ENCODE results near the gene WDR19.

The WDR19 gene

DNA sequence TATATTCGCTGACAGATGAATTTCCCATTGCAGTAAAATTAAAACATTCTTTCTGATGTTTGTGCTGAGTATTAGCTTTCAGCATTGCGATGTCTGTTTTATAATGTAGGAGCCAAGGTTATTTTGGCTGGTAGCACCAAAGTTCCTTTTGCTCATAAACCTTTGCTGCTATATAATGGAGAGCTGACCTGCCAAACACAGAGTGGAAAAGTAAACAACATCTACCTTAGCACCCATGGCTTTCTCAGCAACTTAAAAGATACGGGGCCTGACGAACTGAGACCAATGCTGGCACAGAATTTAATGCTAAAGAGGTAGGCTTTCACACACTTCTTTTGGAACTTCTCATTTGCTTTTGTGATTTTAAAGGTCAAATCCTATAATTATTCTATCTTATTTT lies 46.0 kb downstream of the WDR19 start:
- Histone ChIP-seq H3K27ac (ENCODE audit: low read depth, low read length) (no peak overlapping the region), H3K27me3 (ENCODE audit: control insufficient read depth in 5 of 5, insufficient read depth in 4 of 5, low read length in 5 of 5) (no peaks in the 10 kb centered on the region), H3K9ac (ENCODE audit: low read length in 5 of 5) (no peak overlapping the region), H3K36me3 (ENCODE audit: control insufficient read depth in 5 of 5, insufficient read depth in 5 of 5, low read length in 5 of 5) (peaks cover 16 to 37% (median 32%) of the 10 kb centered on the region in 5 donors), H3K4me1 (ENCODE audit: control insufficient read depth in 5 of 5, insufficient read depth in 5 of 5, low read length in 5 of 5) (no peaks in the 10 kb centered on the region), H3K4me3 (ENCODE audit: low read depth in 1 of 5, low read length in 5 of 5) (no peak overlapping the region), H3K9me3 (ENCODE audit: control insufficient read depth in 5 of 5, low read length in 5 of 5) (no peaks in the 10 kb centered on the region)

DNA sequence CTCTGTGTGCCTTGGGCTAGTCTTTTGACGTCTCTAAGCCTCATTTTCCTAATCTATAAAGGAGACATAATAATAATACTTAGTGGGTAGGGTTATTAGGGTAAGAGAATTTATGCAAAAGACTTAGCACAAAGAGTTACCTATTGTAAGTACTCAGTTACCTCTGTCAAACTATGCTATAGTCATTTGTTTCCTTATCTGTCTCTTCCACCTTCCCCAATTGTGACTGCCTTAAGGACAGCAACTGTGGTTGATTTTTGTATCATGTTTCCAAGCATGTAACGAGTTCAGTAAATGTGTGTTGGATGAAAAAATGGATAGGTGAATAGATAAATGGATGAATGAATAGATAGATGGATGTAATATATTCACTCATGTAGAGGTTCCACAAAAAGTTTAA lies 48.1 kb downstream of the WDR19 start:
- Histone ChIP-seq H3K27me3 (ENCODE audit: control insufficient read depth in 5 of 5, insufficient read depth in 4 of 5, low read length in 5 of 5) (no peaks in the 10 kb centered on the region), H3K4me3 (ENCODE audit: low read depth in 1 of 5, low read length in 5 of 5) (no peak overlapping the region), H3K36me3 (ENCODE audit: control insufficient read depth in 5 of 5, insufficient read depth in 5 of 5, low read length in 5 of 5) (peaks cover 15 to 41% (median 31%) of the 10 kb centered on the region in 5 donors), H3K27ac (ENCODE audit: low read depth, low read length) (no peak overlapping the region), H3K9ac (ENCODE audit: low read length in 5 of 5) (no peak overlapping the region), H3K9me3 (ENCODE audit: control insufficient read depth in 5 of 5, low read length in 5 of 5) (no peaks in the 10 kb centered on the region), H3K4me1 (ENCODE audit: control insufficient read depth in 5 of 5, insufficient read depth in 5 of 5, low read length in 5 of 5) (no peaks in the 10 kb centered on the region)

- H3K4me3 ChIP-seq (ENCODE audit: low read depth in 1 of 5, low read length in 5 of 5): no peak overlapping the region
- H3K36me3 ChIP-seq (ENCODE audit: control insufficient read depth in 5 of 5, insufficient read depth in 5 of 5, low read length in 5 of 5): peaks cover 13 to 43% (median 36%) of the 10 kb centered on the region in 5 donors
- no peaks in the 10 kb centered on the region for H3K27me3 ChIP-seq (ENCODE audit: control insufficient read depth in 5 of 5, insufficient read depth in 4 of 5, low read length in 5 of 5)
- no peak overlapping the region for H3K27ac ChIP-seq (ENCODE audit: low read depth, low read length)
- H3K9me3 ChIP-seq (ENCODE audit: control insufficient read depth in 5 of 5, low read length in 5 of 5): no peaks in the 10 kb centered on the region
- peaks cover 0 to 7% (median 3%) of the 10 kb centered on the region in 5 donors for H3K4me1 ChIP-seq (ENCODE audit: control insufficient read depth in 5 of 5, insufficient read depth in 5 of 5, low read length in 5 of 5)
- no peak overlapping the region for H3K9ac ChIP-seq (ENCODE audit: low read length in 5 of 5)
Observed at GRCh38 chr4:39231660-39232059, 49.3 kb downstream of the WDR19 start.

GRCh38 chr4:39232100-39232499 lies 49.8 kb downstream of the WDR19 start:
- no peak overlapping the region for H3K27ac ChIP-seq (ENCODE audit: low read depth, low read length)
- no peaks in the 10 kb centered on the region for H3K27me3 ChIP-seq (ENCODE audit: control insufficient read depth in 5 of 5, insufficient read depth in 4 of 5, low read length in 5 of 5)
- H3K9me3 ChIP-seq (ENCODE audit: control insufficient read depth in 5 of 5, low read length in 5 of 5): no peaks in the 10 kb centered on the region
- H3K36me3 ChIP-seq (ENCODE audit: control insufficient read depth in 5 of 5, insufficient read depth in 5 of 5, low read length in 5 of 5): peaks cover 13 to 43% (median 36%) of the 10 kb centered on the region in 5 donors
- no peak overlapping the region for H3K9ac ChIP-seq (ENCODE audit: low read length in 5 of 5)
- H3K4me1 ChIP-seq (ENCODE audit: control insufficient read depth in 5 of 5, insufficient read depth in 5 of 5, low read length in 5 of 5): peaks cover 0 to 9% (median 3%) of the 10 kb centered on the region in 5 donors
- no peak overlapping the region for H3K4me3 ChIP-seq (ENCODE audit: low read depth in 1 of 5, low read length in 5 of 5)

DNA sequence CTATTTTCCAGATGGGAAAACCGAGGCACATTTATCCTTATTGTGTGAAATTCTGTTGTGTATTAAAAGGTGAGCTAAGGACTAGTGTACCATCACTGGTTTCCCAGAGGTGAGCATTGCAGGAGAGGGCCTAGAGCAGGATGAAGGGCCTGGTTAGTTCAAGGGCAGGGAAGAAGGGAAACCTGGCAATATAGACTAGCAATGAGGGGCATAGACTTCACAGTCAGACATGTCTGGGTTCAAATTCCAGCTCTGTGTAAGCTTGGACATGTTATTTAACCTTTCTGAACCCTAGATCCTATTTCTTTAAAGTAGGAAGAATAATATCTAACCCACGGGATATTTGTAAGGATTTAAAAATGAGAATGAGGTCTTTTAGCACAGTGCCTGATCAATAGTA lies 50.8 kb downstream of the WDR19 start:
- H3K27ac ChIP-seq (ENCODE audit: low read depth, low read length): no peak overlapping the region
- peaks cover 20 to 47% (median 38%) of the 10 kb centered on the region in 5 donors for H3K36me3 ChIP-seq (ENCODE audit: control insufficient read depth in 5 of 5, insufficient read depth in 5 of 5, low read length in 5 of 5)
- H3K4me3 ChIP-seq (ENCODE audit: low read depth in 1 of 5, low read length in 5 of 5): no peak overlapping the region
- no peaks in the 10 kb centered on the region for H3K27me3 ChIP-seq (ENCODE audit: control insufficient read depth in 5 of 5, insufficient read depth in 4 of 5, low read length in 5 of 5)
- no peak overlapping the region for H3K9ac ChIP-seq (ENCODE audit: low read length in 5 of 5)
- H3K4me1 ChIP-seq (ENCODE audit: control insufficient read depth in 5 of 5, insufficient read depth in 5 of 5, low read length in 5 of 5): peaks cover 0 to 9% (median 3%) of the 10 kb centered on the region in 5 donors
- no peaks in the 10 kb centered on the region for H3K9me3 ChIP-seq (ENCODE audit: control insufficient read depth in 5 of 5, low read length in 5 of 5)

- H3K27ac ChIP-seq (ENCODE audit: low read depth, low read length): no peak overlapping the region
- no peak overlapping the region for H3K4me3 ChIP-seq (ENCODE audit: low read depth in 1 of 5, low read length in 5 of 5)
- no peaks in the 10 kb centered on the region for H3K9me3 ChIP-seq (ENCODE audit: control insufficient read depth in 5 of 5, low read length in 5 of 5)
- peaks cover 20 to 44% (median 31%) of the 10 kb centered on the region in 5 donors for H3K36me3 ChIP-seq (ENCODE audit: control insufficient read depth in 5 of 5, insufficient read depth in 5 of 5, low read length in 5 of 5)
- no peak overlapping the region for H3K9ac ChIP-seq (ENCODE audit: low read length in 5 of 5)
- no peaks in the 10 kb centered on the region for H3K27me3 ChIP-seq (ENCODE audit: control insufficient read depth in 5 of 5, insufficient read depth in 4 of 5, low read length in 5 of 5)
- peaks cover 0 to 9% (median 3%) of the 10 kb centered on the region in 5 donors for H3K4me1 ChIP-seq (ENCODE audit: control insufficient read depth in 5 of 5, insufficient read depth in 5 of 5, low read length in 5 of 5)
Observed at GRCh38 chr4:39233783-39234182, 51.5 kb downstream of the WDR19 start.

- H3K9me3 ChIP-seq (ENCODE audit: control insufficient read depth in 5 of 5, low read length in 5 of 5): no peaks in the 10 kb centered on the region
- peaks cover 13 to 38% (median 25%) of the 10 kb centered on the region in 5 donors for H3K36me3 ChIP-seq (ENCODE audit: control insufficient read depth in 5 of 5, insufficient read depth in 5 of 5, low read length in 5 of 5)
- peaks cover 0 to 9% (median 3%) of the 10 kb centered on the region in 5 donors for H3K4me1 ChIP-seq (ENCODE audit: control insufficient read depth in 5 of 5, insufficient read depth in 5 of 5, low read length in 5 of 5)
- H3K9ac ChIP-seq (ENCODE audit: low read length in 5 of 5): no peak overlapping the region
- H3K27me3 ChIP-seq (ENCODE audit: control insufficient read depth in 5 of 5, insufficient read depth in 4 of 5, low read length in 5 of 5): no peaks in the 10 kb centered on the region
- H3K27ac ChIP-seq (ENCODE audit: low read depth, low read length): no peak overlapping the region
- no peak overlapping the region for H3K4me3 ChIP-seq (ENCODE audit: low read depth in 1 of 5, low read length in 5 of 5)
Observed at GRCh38 chr4:39235021-39235420, 52.7 kb downstream of the WDR19 start.

- no peaks in the 10 kb centered on the region for H3K9me3 ChIP-seq (ENCODE audit: control insufficient read depth in 5 of 5, low read length in 5 of 5)
- H3K36me3 ChIP-seq (ENCODE audit: control insufficient read depth in 5 of 5, insufficient read depth in 5 of 5, low read length in 5 of 5): peaks cover 10 to 33% (median 21%) of the 10 kb centered on the region in 5 donors
- no peak overlapping the region for H3K4me3 ChIP-seq (ENCODE audit: low read depth in 1 of 5, low read length in 5 of 5)
- H3K9ac ChIP-seq (ENCODE audit: low read length in 5 of 5): no peak overlapping the region
- H3K27ac ChIP-seq (ENCODE audit: low read depth, low read length): no peak overlapping the region
- peaks cover 0 to 9% (median 3%) of the 10 kb centered on the region in 5 donors for H3K4me1 ChIP-seq (ENCODE audit: control insufficient read depth in 5 of 5, insufficient read depth in 5 of 5, low read length in 5 of 5)
- H3K27me3 ChIP-seq (ENCODE audit: control insufficient read depth in 5 of 5, insufficient read depth in 4 of 5, low read length in 5 of 5): no peaks in the 10 kb centered on the region
Observed at GRCh38 chr4:39235696-39236095, 53.4 kb downstream of the WDR19 start.

- no peaks in the 10 kb centered on the region for H3K27me3 ChIP-seq (ENCODE audit: control insufficient read depth in 5 of 5, insufficient read depth in 4 of 5, low read length in 5 of 5)
- H3K4me3 ChIP-seq (ENCODE audit: low read depth in 1 of 5, low read length in 5 of 5): no peak overlapping the region
- no peak overlapping the region for H3K27ac ChIP-seq (ENCODE audit: low read depth, low read length)
- H3K9ac ChIP-seq (ENCODE audit: low read length in 5 of 5): no peak overlapping the region
- H3K36me3 ChIP-seq (ENCODE audit: control insufficient read depth in 5 of 5, insufficient read depth in 5 of 5, low read length in 5 of 5): peaks cover 10 to 24% (median 17%) of the 10 kb centered on the region in 5 donors
- H3K9me3 ChIP-seq (ENCODE audit: control insufficient read depth in 5 of 5, low read length in 5 of 5): no peaks in the 10 kb centered on the region
- H3K4me1 ChIP-seq (ENCODE audit: control insufficient read depth in 5 of 5, insufficient read depth in 5 of 5, low read length in 5 of 5): peaks cover 0 to 9% (median 3%) of the 10 kb centered on the region in 5 donors
Observed at GRCh38 chr4:39237179-39237578, 54.9 kb downstream of the WDR19 start.

DNA sequence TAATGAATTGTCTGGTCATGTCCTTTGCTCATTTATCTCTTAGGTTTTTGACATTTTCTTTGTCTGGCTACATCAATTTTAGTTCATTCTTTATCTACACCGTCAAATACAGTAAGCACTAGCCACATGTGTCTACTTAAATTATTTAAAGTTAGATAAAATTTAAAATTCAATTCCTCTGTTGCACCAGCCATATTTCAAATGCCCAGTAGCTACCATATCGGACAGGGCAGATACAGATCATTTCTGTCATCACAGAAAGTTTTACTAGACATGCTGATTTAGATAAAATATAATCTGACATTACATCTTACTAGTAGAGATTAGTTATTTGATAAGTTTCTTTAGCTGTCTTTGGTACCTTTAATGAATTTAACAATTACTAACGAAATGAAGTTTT lies 61.1 kb downstream of the WDR19 start:
- Histone ChIP-seq H3K9me3 (ENCODE audit: control insufficient read depth in 5 of 5, low read length in 5 of 5) (no peaks in the 10 kb centered on the region), H3K4me1 (ENCODE audit: control insufficient read depth in 5 of 5, insufficient read depth in 5 of 5, low read length in 5 of 5) (no peaks in the 10 kb centered on the region), H3K27ac (ENCODE audit: low read depth, low read length) (no peak overlapping the region), H3K9ac (ENCODE audit: low read length in 5 of 5) (no peak overlapping the region), H3K36me3 (ENCODE audit: control insufficient read depth in 5 of 5, insufficient read depth in 5 of 5, low read length in 5 of 5) (peaks cover 7 to 23% (median 18%) of the 10 kb centered on the region in 5 donors), H3K4me3 (ENCODE audit: low read depth in 1 of 5, low read length in 5 of 5) (no peak overlapping the region), H3K27me3 (ENCODE audit: control insufficient read depth in 5 of 5, insufficient read depth in 4 of 5, low read length in 5 of 5) (no peaks in the 10 kb centered on the region)

DNA sequence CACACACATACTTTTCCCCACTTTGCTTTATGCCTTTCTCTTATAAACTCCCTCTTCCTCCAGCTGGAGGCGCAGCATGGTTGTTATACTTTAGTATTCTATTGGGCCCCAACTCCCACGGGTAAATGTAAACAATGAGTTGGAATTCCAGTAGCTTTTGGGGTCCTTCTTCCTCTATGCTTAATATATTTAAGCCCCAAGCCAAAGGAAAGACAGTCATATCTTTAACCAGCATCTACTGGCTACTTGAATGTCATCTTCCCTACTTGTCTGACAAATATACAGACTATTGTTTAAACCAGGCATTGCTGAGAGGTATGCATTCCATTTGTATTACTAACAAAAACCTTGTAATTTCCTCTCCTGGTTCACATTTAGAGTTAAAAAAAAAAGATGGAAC lies 72.9 kb downstream of the WDR19 start:
- peaks cover 4 to 32% (median 29%) of the 10 kb centered on the region in 5 donors for H3K36me3 ChIP-seq (ENCODE audit: control insufficient read depth in 5 of 5, insufficient read depth in 5 of 5, low read length in 5 of 5)

More for the DNA sequence above, 72.9 kb downstream of the WDR19 start:
- H3K9ac ChIP-seq (ENCODE audit: low read length in 5 of 5): no peak overlapping the region
- H3K4me1 ChIP-seq (ENCODE audit: control insufficient read depth in 5 of 5, insufficient read depth in 5 of 5, low read length in 5 of 5): no peaks in the 10 kb centered on the region
- H3K4me3 ChIP-seq (ENCODE audit: low read depth in 1 of 5, low read length in 5 of 5): no peak overlapping the region
- no peaks in the 10 kb centered on the region for H3K27me3 ChIP-seq (ENCODE audit: control insufficient read depth in 5 of 5, insufficient read depth in 4 of 5, low read length in 5 of 5)
- H3K27ac ChIP-seq (ENCODE audit: low read depth, low read length): no peak overlapping the region
- H3K9me3 ChIP-seq (ENCODE audit: control insufficient read depth in 5 of 5, low read length in 5 of 5): no peaks in the 10 kb centered on the region

Data from subcutaneous abdominal adipose tissue (tissue), 5 donors.